ENCODE results near the gene TMEM140. TPM values are rescaled to one million over a fixed set of nuclear protein-coding genes. Genes with fewer than 3 reads are reported as not detected.
"Not testable (repeated sequence)": the region's sequence is repeated elsewhere in the genome, so short reads cannot be mapped to it uniquely, and the experiment has no call there.

The TMEM140 gene
- polyA plus RNA-seq, 1 donor from 2014 or later: 34.7 TPM

GRCh38 chr7:135204876-135205275 lies 57.0 kb downstream of the TMEM140 start:
- no peak overlapping the region for H3K27ac Mint-ChIP-seq
- H3K27me3 Mint-ChIP-seq: no peaks in the 10 kb centered on the region
- no peaks in the 10 kb centered on the region for H3K9me3 Mint-ChIP-seq
- H3K36me3 Mint-ChIP-seq: peaks cover 4% of the 10 kb centered on the region
- H3K4me1 Mint-ChIP-seq: peaks cover 24 to 36% (median 27%) of the 10 kb centered on the region in 3 donors
- H3K4me3 Mint-ChIP-seq: no peak overlapping the region

GRCh38 chr7:135205850-135206249 lies 58.0 kb downstream of the TMEM140 start:
- no peaks in the 10 kb centered on the region for H3K27me3 Mint-ChIP-seq
- H3K4me1 Mint-ChIP-seq: peaks cover 27 to 39% (median 28%) of the 10 kb centered on the region in 3 donors
- peaks cover 4% of the 10 kb centered on the region for H3K36me3 Mint-ChIP-seq
- H3K9me3 Mint-ChIP-seq: no peaks in the 10 kb centered on the region
- peak overlapping the region in 1 of 3 donors; percentile 63 for H3K27ac Mint-ChIP-seq
- H3K4me3 Mint-ChIP-seq: no peak overlapping the region

DNA sequence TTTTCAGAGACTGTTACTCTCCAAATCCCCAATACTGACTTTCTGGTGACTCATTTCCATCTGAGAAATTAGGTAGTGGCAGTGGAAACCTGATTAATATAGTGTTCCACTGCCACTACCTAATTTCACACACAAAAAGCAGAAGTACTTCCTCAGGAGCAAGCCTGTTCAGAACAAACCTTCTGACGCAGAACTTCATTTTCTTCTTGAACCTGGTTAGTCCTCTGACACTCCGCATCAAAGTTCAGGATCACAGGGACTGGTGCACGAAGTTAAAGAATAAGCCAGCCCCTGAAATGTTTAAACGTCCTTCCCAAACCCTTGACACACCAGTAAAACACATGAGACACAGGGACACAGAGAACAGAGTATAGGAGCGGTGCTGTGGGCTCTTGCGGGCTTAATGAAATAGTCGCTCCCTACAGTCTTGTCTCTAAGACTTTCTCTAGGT lies 59.1 kb downstream of the TMEM140 start:
- no peaks in the 10 kb centered on the region for H3K27me3 Mint-ChIP-seq
- peak overlapping the region; percentile 72 to 89 (median 86) for H3K4me3 Mint-ChIP-seq
- peaks cover 4% of the 10 kb centered on the region for H3K36me3 Mint-ChIP-seq
- no peaks in the 10 kb centered on the region for H3K9me3 Mint-ChIP-seq
- H3K27ac Mint-ChIP-seq: peak overlapping the region; percentile 17 to 76 (median 71)
- peaks cover 24 to 37% (median 28%) of the 10 kb centered on the region in 3 donors for H3K4me1 Mint-ChIP-seq

- peaks cover 24 to 37% (median 27%) of the 10 kb centered on the region in 3 donors for H3K4me1 Mint-ChIP-seq
- H3K9me3 Mint-ChIP-seq: no peaks in the 10 kb centered on the region
- H3K4me3 Mint-ChIP-seq: peak overlapping the region; percentile 72 to 89 (median 86)
- H3K36me3 Mint-ChIP-seq: peaks cover 4% of the 10 kb centered on the region
- H3K27me3 Mint-ChIP-seq: no peaks in the 10 kb centered on the region
- H3K27ac Mint-ChIP-seq: peak overlapping the region; percentile 17 to 76 (median 71)
Observed at GRCh38 chr7:135207406-135208101, 59.7 kb downstream of the TMEM140 start.

- peak overlapping the region; percentile 41 to 89 (median 72) for H3K4me3 Mint-ChIP-seq
- peaks cover 4% of the 10 kb centered on the region for H3K36me3 Mint-ChIP-seq
- no peaks in the 10 kb centered on the region for H3K27me3 Mint-ChIP-seq
- no peaks in the 10 kb centered on the region for H3K9me3 Mint-ChIP-seq
- peak overlapping the region in 1 of 3 donors; percentile 88 for H3K27ac Mint-ChIP-seq
- H3K4me1 Mint-ChIP-seq: peaks cover 24 to 37% (median 24%) of the 10 kb centered on the region in 3 donors
Observed at GRCh38 chr7:135208102-135208793, 60.4 kb downstream of the TMEM140 start.

DNA sequence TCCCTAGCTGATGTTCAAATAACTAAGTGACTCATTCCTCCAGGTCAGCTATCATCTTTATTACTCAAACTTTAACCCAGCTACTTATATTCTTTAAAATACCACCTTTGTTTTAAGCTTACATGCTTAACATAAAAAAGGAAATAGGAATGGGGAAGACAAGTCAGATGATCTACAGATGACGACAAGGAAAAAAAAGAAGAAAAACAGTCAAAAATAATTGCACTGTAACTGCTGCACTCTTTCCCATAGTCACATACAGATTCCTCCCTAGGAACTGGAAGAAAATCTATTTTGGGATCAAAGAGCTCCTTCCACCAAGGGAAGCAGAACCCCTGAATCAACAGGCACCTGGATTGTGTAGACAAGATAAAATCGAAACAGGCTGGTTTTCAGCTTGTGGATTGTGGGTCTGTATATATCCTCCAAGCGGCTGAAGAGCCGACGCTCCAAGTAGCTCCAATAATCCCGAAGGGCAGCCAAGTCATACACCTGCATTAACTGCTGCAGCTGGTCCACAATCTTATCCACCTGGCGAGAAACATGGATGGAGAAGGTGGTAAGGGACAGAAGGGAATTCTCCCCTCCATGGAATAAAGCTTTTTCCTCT lies 61.5 kb downstream of the TMEM140 start:
- Mint-ChIP-seq H3K4me1 (peaks cover 23 to 36% (median 24%) of the 10 kb centered on the region in 3 donors), H3K36me3 (peaks cover 4% of the 10 kb centered on the region), H3K9me3 (no peaks in the 10 kb centered on the region), H3K27me3 (no peaks in the 10 kb centered on the region), H3K4me3 (peak overlapping the region in 3 of 4 donors; percentile 55 to 89 (median 65)), H3K27ac (peak overlapping the region in 2 of 3 donors; percentile 64 to 69)

- H3K27me3 Mint-ChIP-seq: no peaks in the 10 kb centered on the region
- H3K36me3 Mint-ChIP-seq: peaks cover 4% of the 10 kb centered on the region
- peak overlapping the region; percentile 89 to 98 (median 96) for H3K4me3 Mint-ChIP-seq
- H3K27ac Mint-ChIP-seq: peak overlapping the region; percentile 64 to 98 (median 94)
- H3K4me1 Mint-ChIP-seq: peaks cover 23 to 36% (median 24%) of the 10 kb centered on the region in 3 donors
- no peaks in the 10 kb centered on the region for H3K9me3 Mint-ChIP-seq
Observed at GRCh38 chr7:135210888-135211178, 63.0 kb downstream of the TMEM140 start.

DNA sequence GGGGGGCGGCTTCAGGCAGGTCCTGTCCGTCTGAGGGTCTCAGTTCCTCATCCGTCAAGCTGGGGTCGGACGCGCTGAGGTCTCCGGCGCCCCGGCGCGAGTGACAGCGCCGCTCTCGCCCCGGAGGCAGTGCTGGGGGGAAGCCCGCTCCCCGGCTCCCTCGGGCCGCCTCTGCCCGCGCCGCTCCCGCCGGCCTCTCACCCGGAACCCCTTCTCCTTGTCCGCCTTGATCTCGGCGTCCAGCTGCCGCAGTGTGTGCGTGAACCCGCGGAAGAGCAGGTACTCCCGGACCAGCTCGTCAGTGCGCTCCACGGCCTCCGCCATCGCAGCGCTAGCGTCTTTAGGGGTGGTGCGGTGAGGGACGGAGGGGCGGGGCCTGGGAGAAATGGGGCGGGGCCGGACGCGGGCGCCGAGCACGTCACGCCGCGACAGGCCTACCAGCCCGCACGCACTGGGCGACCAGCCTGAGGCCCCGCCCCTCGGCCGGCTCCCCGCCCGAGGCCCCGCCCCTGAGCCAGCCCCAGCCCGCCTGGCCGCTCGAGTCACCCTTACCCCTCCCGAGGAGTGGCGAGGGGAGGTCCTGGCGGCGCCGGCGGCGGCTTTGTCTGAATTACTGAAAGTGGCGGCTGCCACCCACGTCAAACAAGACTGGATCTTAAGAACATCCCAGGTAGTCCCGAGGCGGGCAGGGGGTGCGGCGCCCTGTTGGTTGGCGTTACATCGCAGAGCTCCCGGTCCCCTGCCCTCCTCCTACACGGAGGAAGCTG lies 63.5 kb downstream of the TMEM140 start, which contains the start of gene WDR91:
WDR91 (minus strand) TSS at position 348 of the 767 bp plus-strand sequence; CDS start at position 324, 24 bp downstream.
- Mint-ChIP-seq H3K4me1 (peaks cover 23 to 34% (median 24%) of the 10 kb centered on the region in 3 donors), H3K9me3 (no peaks in the 10 kb centered on the region), H3K27me3 (peaks cover 2% of the 10 kb centered on the region), H3K36me3 (peaks cover under 1% of the 10 kb centered on the region), H3K4me3 (peak within 1 kb of the TSS; percentile 89 to 98 (median 96)), H3K27ac (peak within 1 kb of the TSS; percentile 64 to 98 (median 94))

- Mint-ChIP-seq H3K4me1 (peaks cover 18 to 29% (median 20%) of the 10 kb centered on the region in 3 donors), H3K4me3 (peak overlapping the region; percentile 89 to 98 (median 96)), H3K27ac (peak overlapping the region; percentile 64 to 94 (median 83))
- H3K27me3 Mint-ChIP-seq, H3K9me3 Mint-ChIP-seq, H3K36me3 Mint-ChIP-seq: not testable (repeated sequence)
Observed at GRCh38 chr7:135211946-135212685, 64.2 kb downstream of the TMEM140 start.

GRCh38 chr7:135213831-135214230 lies 66.0 kb downstream of the TMEM140 start:
- peaks cover 3 to 14% (median 9%) of the 10 kb centered on the region in 3 donors for H3K4me1 Mint-ChIP-seq
- peaks cover 2% of the 10 kb centered on the region for H3K27me3 Mint-ChIP-seq
- H3K36me3 Mint-ChIP-seq: no peaks in the 10 kb centered on the region
- peak overlapping the region in 1 of 3 donors; percentile 12 for H3K27ac Mint-ChIP-seq
- peak overlapping the region in 3 of 4 donors; percentile 20 to 84 (median 58) for H3K4me3 Mint-ChIP-seq
- no peaks in the 10 kb centered on the region for H3K9me3 Mint-ChIP-seq

- Mint-ChIP-seq H3K4me3 (peak overlapping the region in 1 of 4 donors; percentile 33), H3K27me3 (peaks cover 3% of the 10 kb centered on the region), H3K27ac (no peak overlapping the region), H3K36me3 (no peaks in the 10 kb centered on the region), H3K4me1 (peaks cover 0 to 9% (median 5%) of the 10 kb centered on the region in 3 donors), H3K9me3 (no peaks in the 10 kb centered on the region)
Observed at GRCh38 chr7:135215180-135215579, 67.3 kb downstream of the TMEM140 start.

GRCh38 chr7:135215698-135216097 lies 67.8 kb downstream of the TMEM140 start:
- peak overlapping the region in 1 of 4 donors; percentile 33 for H3K4me3 Mint-ChIP-seq
- H3K9me3 Mint-ChIP-seq: no peaks in the 10 kb centered on the region
- H3K27ac Mint-ChIP-seq: no peak overlapping the region
- peaks cover 0 to 6% (median 2%) of the 10 kb centered on the region in 3 donors for H3K4me1 Mint-ChIP-seq
- H3K27me3 Mint-ChIP-seq: peaks cover 3% of the 10 kb centered on the region
- no peaks in the 10 kb centered on the region for H3K36me3 Mint-ChIP-seq

All from IgD-negative memory B cell (primary cell).